Activated CD8-positive, alpha-beta T cell treated with anti-CD3 and anti-CD28 coated beads, Interleukin-2, amount 10 ng/mL, durations not matched to agents 7 days and 5 days (primary cell): ENCODE data around the gene CD40. TPM values are rescaled to one million over a fixed set of nuclear protein-coding genes. Genes with fewer than 3 reads are reported as not detected.

Experiments used
- ATAC-seq: fragments of 150-1000 bp; cut with Tn5 transposase; one replicate; pipeline ENCODE4 v1.10.0; 2021; ENCODE audit warnings: moderate library complexity
- CTCF ChIA-PET: fragments of 350-600 bp; sonication (Branson Sonifier 250); formaldehyde crosslinking; loops from one replicate; lab custom pipeline; 2021; ENCODE audit warnings: antibody characterized with exemption; lab: Charles Lee
- POLR2A ChIA-PET: fragments of 350-600 bp; sonication (Branson Sonifier 250); formaldehyde crosslinking; loops from one replicate; lab custom pipeline; 2021; ENCODE audit warnings: antibody characterized with exemption; lab: Charles Lee
- DNase-seq: peaks from one replicate; pipeline ENCODE4 v3.0.0-alpha.2; 2020
- H3K27ac Mint-ChIP-seq: one replicate; pipeline ENCODE4 v1.8.0; 2021; ENCODE audit warnings: mild to moderate bottlenecking, mixed read lengths
- H3K27me3 Mint-ChIP-seq: one replicate; pipeline ENCODE4 v1.8.0; 2021; ENCODE audit warnings: low read depth, mixed read lengths
- H3K36me3 Mint-ChIP-seq: one replicate; pipeline ENCODE4 v1.8.0; 2021; ENCODE audit warnings: low read depth, mixed read lengths
- H3K4me1 Mint-ChIP-seq: one replicate; pipeline ENCODE4 v1.8.0; 2021; ENCODE audit warnings: low read depth, mixed read lengths
- H3K4me3 Mint-ChIP-seq: one replicate; pipeline ENCODE4 v1.8.0; 2021; ENCODE audit warnings: mild to moderate bottlenecking, mixed read lengths
- H3K9me3 Mint-ChIP-seq: one replicate; pipeline ENCODE4 v1.8.0; 2022; ENCODE audit warnings: mixed read lengths; ENCODE audit not compliant: insufficient read depth
- total RNA-seq, 2 experiments: library from RNA; stranded (reverse); gene quantifications; one replicate each; pipeline ENCODE4 v1.2.3, GENCODE V29; 2021

The CD40 gene
- total RNA-seq, 2 experiments from 2014 or later, result 0.94 to 1.0 TPM

DNA sequence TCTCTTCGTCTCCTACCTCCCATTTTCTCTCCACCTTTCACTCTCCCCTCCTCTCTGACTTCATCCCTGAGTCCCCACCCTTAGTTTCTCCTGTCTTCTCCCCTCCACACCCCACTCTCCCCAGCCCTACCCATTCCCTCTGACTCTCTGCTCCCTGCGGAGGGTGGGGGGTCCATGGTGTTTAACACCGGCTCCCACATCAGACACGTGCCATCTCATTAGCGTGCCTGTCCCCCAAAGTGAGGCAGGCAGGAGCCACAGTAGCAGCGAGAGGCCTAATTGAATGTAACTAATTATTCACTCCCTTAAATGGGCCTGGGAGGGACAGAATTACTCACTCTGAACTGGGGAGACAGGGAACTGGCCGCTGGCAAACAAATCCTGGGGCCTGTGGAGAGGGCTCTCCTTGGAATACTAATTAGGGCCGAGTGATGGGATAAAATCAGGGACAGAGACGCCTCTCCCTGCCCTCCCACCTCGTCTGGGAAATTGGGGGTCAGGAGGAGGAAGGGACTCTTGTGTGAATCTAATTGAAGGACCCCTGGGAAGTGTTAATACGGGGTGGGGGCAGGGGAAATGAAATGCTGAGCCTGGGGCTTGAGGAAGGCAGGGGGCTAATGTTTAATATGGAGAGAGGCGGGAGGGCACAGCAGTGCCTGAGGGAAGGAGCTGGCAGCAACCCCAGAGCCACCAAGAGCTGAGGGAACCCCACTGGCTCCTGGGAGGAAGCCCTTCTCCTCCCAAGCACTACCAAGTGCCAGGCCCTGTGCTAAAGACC, 17.9 kb downstream of the CD40 start:
- H3K4me3 Mint-ChIP-seq, result no peak overlapping the region
- H3K9me3 Mint-ChIP-seq, result no peaks in the 10 kb centered on the region
- H3K36me3 Mint-ChIP-seq, result no peaks in the 10 kb centered on the region
- H3K4me1 Mint-ChIP-seq, result no peaks in the 10 kb centered on the region
- POLR2A ChIA-PET, result no interaction called here
- ATAC-seq, result no peak
- H3K27ac Mint-ChIP-seq, result no peak overlapping the region
- CTCF ChIA-PET, result no interaction called here
- H3K27me3 Mint-ChIP-seq, result peaks cover 18% of the 10 kb centered on the region
- DNase-seq, result no peak

DNA sequence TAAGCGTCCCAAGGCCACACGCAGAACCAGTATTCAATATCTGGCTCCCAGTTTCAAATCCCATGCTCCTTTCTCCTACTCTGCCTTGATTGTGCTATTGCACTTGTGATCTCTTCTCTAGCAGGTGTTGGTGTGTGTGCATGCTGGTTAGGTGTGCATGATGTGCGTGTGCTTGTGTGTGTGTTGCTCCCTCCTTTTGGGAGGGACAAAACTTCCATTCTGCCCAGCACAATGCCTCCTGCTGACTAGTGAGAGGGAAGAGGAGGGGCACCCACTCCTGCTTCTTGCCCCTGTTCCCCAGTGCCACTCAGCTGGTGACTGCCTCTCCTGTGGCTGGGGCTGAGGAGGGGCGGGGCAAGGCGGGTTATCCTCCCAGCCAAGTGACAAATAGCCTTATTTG, 19.7 kb downstream of the CD40 start:
- no peak overlapping the region for H3K27ac Mint-ChIP-seq
- no peaks in the 10 kb centered on the region for H3K9me3 Mint-ChIP-seq
- no peaks in the 10 kb centered on the region for H3K36me3 Mint-ChIP-seq
- CTCF ChIA-PET, result no interaction called here
- no peak overlapping the region for H3K4me3 Mint-ChIP-seq
- no peak for DNase-seq
- POLR2A ChIA-PET, result no interaction called here
- peaks cover 23% of the 10 kb centered on the region for H3K27me3 Mint-ChIP-seq
- no peaks in the 10 kb centered on the region for H3K4me1 Mint-ChIP-seq
- no peak for ATAC-seq

DNA sequence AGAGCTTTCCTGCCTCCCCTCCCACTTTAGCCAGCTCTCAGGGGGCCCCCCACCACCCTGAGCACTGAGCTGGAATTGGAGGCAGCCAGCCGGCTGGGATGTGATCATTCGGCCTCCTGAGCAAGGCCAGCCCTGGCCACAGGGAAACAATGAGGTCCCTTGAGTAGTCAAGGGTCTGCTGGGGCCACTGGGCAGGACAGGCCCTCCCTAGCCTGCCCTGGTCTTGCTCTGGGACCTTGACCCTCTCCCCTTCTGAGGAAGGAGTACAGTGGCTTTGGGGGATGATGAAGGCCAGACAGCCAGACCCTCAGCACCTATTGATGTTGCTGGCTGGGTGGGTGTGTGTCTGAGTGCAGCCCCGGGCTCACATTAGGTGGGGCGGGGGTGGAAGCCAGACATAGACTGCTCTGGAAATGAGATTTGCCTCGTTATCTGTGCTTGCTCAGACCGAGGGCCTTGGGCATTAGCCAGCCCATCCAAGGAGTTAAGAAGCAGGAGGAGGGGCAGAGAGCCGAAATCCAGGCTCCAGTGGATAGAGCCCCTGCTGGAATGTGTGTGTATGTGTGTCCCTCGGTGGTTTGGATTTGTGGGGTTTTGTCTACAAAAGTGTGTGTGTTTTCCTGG, 21.3 kb downstream of the CD40 start:
- POLR2A ChIA-PET, result no interaction called here
- DNase-seq (no peak), ATAC-seq (no peak)
- Mint-ChIP-seq H3K36me3 (no peaks in the 10 kb centered on the region), H3K4me1 (no peaks in the 10 kb centered on the region), H3K9me3 (no peaks in the 10 kb centered on the region), H3K4me3 (no peak overlapping the region), H3K27ac (no peak overlapping the region), H3K27me3 (peaks cover 27% of the 10 kb centered on the region)
- CTCF ChIA-PET, result no interaction called here

DNA sequence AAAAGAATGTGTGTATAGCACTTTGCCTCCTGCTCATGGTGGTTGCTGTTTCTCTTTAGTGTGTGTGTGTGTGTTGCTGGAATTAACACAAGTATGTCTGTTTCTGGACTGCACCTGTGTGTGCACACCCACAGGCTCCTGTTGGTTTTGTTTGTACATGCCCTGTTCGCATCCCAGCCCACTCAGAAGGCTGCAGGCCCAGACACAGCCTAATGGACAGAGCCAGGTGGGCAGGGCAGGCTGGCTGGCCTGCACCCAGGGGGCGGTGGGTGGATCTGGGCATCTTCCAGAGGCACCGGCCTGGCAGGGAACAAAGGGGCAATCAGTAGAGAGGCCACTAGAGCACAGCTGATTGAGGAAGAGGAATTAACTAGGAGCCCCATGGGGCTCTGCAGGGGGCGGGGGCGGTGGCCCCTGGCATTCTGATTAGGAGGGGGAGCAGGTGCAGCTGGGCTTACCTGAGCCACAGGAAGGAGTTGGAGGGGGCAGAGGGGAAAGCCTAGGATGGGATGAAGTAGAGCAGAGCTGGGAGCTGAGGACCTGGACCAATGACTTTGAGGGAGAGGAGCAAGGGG, 21.9 kb downstream of the CD40 start:
- H3K4me3 Mint-ChIP-seq, result no peak overlapping the region
- H3K9me3 Mint-ChIP-seq, result no peaks in the 10 kb centered on the region
- no peak overlapping the region for H3K27ac Mint-ChIP-seq
- POLR2A ChIA-PET, result no interaction called here
- ATAC-seq (no peak), DNase-seq (no peak)
- H3K36me3 Mint-ChIP-seq, result no peaks in the 10 kb centered on the region
- CTCF ChIA-PET, result no interaction called here
- no peaks in the 10 kb centered on the region for H3K4me1 Mint-ChIP-seq
- peaks cover 25% of the 10 kb centered on the region for H3K27me3 Mint-ChIP-seq

DNA sequence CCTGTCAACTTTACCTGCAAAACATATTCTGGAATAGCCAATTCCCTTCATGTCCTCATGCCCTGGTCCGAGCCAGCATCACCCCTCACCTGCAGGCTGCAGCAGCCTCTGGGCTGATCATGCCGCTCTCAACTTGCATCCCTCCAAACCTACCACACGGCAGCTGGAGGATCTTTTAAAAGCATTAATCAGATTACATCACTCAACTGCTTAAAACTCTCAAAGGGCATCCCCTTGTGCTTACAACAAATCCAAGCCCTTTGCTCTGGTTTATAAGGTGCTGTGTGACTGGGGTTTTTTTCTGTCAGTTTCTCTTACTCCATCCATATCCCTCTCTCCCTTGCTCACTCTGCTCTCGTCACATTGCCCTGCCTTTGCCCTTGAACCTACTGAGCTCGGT, 24.0 kb downstream of the CD40 start:
- ATAC-seq (no peak), DNase-seq (no peak)
- ChIA-PET POLR2A (no interaction called here), CTCF (no interaction called here)
- Mint-ChIP-seq H3K36me3 (no peaks in the 10 kb centered on the region), H3K27ac (no peak overlapping the region), H3K27me3 (peaks cover 21% of the 10 kb centered on the region), H3K4me1 (no peaks in the 10 kb centered on the region), H3K4me3 (no peak overlapping the region), H3K9me3 (no peaks in the 10 kb centered on the region)

DNA sequence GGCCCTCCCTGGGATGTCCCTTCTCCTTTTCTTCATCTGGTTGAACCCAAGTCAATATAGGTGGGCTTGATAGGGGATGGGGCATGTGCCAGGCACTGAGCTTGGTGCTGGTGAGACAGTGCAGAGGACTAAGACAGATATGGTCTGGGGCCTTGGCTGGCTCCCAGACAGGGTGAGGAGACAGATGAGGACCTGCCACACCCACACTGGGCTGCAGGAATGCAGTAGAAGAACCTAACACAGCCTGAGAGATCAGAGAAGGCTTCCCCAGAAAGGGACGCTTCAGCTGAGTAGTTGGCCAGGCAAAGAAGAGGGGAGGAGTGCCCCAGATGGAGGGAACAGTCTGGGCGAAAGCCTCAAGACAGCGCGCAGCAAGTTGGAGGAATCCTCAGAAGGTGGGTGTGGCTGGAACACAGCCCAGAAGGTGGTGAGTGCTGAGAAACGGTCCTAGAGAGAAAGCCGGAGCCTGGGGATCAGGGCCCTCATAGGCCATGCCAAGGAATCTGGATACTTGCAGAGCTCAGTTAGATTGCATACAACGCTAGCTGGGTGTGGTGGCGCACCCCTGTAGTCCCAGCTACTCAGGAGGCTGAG, 26.4 kb downstream of the CD40 start:
- Mint-ChIP-seq H3K4me3 (no peak overlapping the region), H3K36me3 (no peaks in the 10 kb centered on the region), H3K27me3 (peaks cover 21% of the 10 kb centered on the region), H3K4me1 (no peaks in the 10 kb centered on the region), H3K9me3 (no peaks in the 10 kb centered on the region), H3K27ac (no peak overlapping the region)
- ChIA-PET CTCF (interaction anchor here (1.2 to 1.5 kb wide), 2 partner anchors 31 to 132 kb away, joined by 3 to 4 read pairs; no protein-coding TSS in a partner anchor), POLR2A (no interaction called here)
- no peak for DNase-seq
- no peak for ATAC-seq

DNA sequence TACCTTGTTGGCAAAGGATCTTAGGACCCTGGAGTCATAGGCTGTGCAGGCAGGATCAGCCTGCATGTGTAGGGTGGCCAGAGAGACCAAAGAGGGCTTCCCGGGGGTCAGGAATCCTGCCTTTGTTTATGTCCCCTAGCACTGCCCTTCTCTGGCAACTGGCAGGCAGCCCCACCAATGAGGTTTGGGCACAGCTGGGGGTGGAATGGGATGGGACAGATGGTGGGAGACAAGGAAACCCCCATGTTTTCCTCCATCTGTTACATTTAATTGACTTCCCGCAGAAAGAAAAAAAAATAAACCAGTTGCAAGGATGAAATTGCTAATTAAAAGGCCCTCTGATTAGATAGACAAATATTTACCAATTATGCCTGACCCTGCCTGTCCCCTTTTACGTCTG, 27.6 kb downstream of the CD40 start:
- no peak for ATAC-seq
- Mint-ChIP-seq H3K4me3 (no peak overlapping the region), H3K27me3 (peaks cover 21% of the 10 kb centered on the region), H3K9me3 (no peaks in the 10 kb centered on the region), H3K4me1 (no peaks in the 10 kb centered on the region), H3K27ac (no peak overlapping the region), H3K36me3 (no peaks in the 10 kb centered on the region)
- POLR2A ChIA-PET, result no interaction called here
- DNase-seq, result no peak
- CTCF ChIA-PET, result interaction anchor here (0.9 to 1.2 kb wide), 2 partner anchors 30 to 158 kb away, joined by 3 read pairs; no protein-coding TSS in a partner anchor

DNA sequence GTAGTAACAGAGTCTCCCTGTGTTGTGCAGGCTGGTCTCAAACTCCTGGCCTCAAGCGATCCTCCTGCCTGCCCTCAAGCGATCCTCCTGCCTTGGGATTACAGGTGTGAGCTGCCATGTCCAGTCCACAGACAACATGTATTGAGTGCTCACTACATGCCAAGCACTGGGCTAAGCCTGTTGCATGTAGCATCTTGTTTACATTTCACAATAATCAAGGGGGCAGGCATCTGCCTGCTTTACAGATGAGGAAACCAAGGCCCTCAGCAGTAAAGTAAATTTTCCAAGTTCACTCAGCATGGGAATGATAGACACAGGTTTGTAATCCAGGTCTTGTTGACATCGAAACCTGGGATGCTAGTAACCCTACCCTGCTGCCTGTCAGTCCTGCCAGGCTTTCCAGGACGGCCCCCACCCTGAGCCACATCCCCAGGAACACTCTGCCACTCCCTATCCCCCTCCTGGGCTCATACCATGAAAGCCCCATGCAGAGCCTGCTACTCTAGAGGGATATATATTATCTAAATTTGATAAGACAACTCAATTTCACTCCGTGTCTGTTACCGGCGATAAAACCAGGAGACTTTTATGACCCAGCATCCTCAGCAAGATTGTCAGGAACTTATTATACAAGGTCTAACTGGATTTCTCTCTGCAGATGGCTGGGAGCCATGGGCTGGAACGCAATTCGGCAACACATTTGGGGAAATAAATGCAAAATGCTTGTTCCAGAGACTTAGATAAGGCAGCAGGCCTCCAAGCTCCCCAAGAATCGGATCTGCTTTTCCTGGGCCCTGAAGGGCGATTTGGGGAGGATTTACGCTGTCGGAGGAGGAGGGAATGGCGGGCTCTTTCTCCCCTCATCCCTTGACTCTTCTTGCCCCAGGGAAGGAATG, 30.4 kb downstream of the CD40 start:
- H3K27ac Mint-ChIP-seq, result no peak overlapping the region

DNA sequence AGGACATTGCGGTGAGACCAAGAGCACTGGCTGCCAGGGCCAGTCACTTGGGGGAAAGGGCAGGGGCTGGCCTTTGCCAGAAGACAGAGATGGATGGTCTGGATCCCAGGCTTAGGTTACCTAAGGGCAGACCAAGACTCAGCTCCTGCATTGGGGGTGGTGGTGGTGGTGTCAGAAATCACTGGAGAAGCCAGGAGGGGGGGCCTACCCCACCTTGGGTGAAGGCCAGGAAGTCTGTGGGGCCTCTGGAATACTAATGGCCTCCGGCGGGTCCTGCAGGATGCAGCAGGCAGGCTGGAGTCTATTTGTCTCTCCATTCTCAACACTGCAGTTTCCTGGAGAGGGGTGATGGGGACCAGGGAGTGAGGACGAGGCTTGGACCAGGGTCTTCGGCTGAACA, 32.8 kb downstream of the CD40 start:
- ATAC-seq (no peak), DNase-seq (no peak)
- H3K4me3 Mint-ChIP-seq, result no peak overlapping the region
- no peak overlapping the region for H3K27ac Mint-ChIP-seq
- CTCF ChIA-PET, result no interaction called here
- H3K9me3 Mint-ChIP-seq, result no peaks in the 10 kb centered on the region
- no peaks in the 10 kb centered on the region for H3K36me3 Mint-ChIP-seq
- no peaks in the 10 kb centered on the region for H3K4me1 Mint-ChIP-seq
- POLR2A ChIA-PET, result no interaction called here
- peaks cover 4% of the 10 kb centered on the region for H3K27me3 Mint-ChIP-seq

More for the DNA sequence above, 30.4 kb downstream of the CD40 start:
- no peak for ATAC-seq
- H3K27me3 Mint-ChIP-seq, result peaks cover under 1% of the 10 kb centered on the region
- ChIA-PET POLR2A (no interaction called here), CTCF (interaction anchor here (1.2 kb wide), 1 partner anchor 20 kb away, joined by 3 read pairs; no protein-coding TSS in a partner anchor)
- no peak for DNase-seq
- H3K4me1 Mint-ChIP-seq, result no peaks in the 10 kb centered on the region
- H3K36me3 Mint-ChIP-seq, result no peaks in the 10 kb centered on the region
- H3K9me3 Mint-ChIP-seq, result no peaks in the 10 kb centered on the region
- H3K4me3 Mint-ChIP-seq, result no peak overlapping the region

DNA sequence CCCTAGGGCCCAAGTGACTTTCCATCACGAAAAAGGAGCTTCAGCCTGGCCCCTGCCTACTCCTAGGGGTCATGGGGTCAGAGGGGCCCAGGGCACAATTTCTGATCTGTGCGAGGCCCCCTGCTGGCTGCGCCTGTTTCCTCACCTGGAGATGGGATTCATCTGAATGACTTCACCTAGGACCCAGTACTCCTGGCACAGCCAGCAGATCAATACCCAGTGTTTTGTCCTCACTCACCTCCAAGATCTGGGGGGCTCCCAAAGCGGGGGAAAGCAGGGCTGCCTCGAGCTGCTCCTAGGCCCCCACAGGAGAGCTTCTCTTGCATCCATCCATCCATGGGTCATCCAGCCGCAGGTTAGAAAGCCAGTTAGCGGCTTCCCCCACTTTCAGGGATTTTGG, 33.8 kb downstream of the CD40 start:
- DNase-seq (peak; percentile 35), ATAC-seq (no peak)
- ChIA-PET POLR2A (no interaction called here), CTCF (no interaction called here)
- Mint-ChIP-seq H3K27me3 (peaks cover 4% of the 10 kb centered on the region), H3K9me3 (no peaks in the 10 kb centered on the region), H3K36me3 (no peaks in the 10 kb centered on the region), H3K4me1 (no peaks in the 10 kb centered on the region), H3K4me3 (no peak overlapping the region), H3K27ac (no peak overlapping the region)

DNA sequence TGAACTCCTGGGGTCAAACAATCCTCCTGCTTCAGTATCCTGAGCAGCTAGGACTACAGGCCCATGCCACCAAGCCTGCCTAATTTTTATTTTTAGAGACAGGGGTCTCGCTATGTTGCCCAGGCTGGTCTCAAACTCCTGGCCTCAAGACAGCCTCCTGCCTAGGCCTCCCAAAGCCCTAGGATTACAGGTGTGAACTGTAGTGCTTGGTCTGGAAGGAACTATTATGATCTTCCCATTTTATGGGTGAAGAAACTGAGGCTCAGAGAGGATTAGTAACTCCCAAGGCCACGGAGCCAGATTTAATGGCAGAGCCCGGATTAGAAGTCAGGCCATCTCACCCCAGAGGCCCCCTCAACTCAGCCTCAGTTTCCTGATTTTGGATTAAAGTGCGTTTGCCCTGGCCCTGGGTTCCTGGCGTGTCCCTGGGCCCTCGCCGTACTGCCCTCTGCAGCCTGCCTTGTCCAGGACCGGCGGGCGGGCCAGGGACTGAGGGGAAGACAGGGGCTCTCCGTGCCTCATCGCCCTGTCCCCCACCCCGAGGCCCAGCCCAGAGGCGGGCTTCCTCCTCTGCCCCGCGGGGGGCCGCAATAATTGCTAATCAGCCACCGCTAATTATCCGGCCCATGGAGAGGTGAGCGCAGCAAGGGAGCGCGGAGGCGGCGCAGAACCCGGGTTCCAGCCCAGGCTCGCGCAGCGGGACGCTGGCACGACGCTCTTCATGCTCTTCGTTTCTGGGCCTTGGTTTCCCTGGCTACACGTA, 34.9 kb downstream of the CD40 start:
- Mint-ChIP-seq H3K4me1 (no peaks in the 10 kb centered on the region), H3K27ac (no peak overlapping the region), H3K27me3 (peaks cover 4% of the 10 kb centered on the region), H3K36me3 (no peaks in the 10 kb centered on the region), H3K4me3 (no peak overlapping the region), H3K9me3 (no peaks in the 10 kb centered on the region)
- CTCF ChIA-PET, result no interaction called here
- POLR2A ChIA-PET, result no interaction called here
- no peak for ATAC-seq
- DNase-seq, result no peak
